Measurements from ENCODE around the gene PPP1R10. TPM values are rescaled to one million over a fixed set of nuclear protein-coding genes. Genes with fewer than 3 reads are reported as not detected.

Gene PPP1R10
- polyA plus RNA-seq, 1 experiment, result 43.2 TPM

DNA sequence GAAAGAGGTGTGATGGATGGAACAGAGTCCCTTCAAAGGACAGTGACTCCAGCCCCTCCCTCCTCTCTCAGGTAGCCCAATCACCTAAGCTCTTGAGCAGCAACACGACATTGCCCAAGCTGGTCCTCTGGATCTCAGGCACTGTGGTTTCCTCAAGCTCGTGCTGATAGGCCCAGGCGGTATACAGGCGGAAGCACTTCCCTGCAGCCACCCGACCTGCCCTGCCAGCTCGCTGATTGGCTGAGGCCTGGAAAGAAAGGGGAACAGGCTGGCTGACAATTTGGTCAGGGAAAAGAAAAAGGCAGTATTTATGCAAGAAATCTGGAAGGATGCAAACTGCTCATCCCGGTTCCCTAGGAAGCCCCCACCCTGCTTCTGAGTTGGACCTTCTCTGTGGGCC is 39.5 kb upstream of the PPP1R10 start:
- Histone ChIP-seq H3K27ac (ENCODE audit: low read depth, low read length) (peak overlapping the region; percentile 21), H3K4me3 (ENCODE audit: low read depth, low read length) (no peak overlapping the region), H3K27me3 (ENCODE audit: control insufficient read depth, insufficient read depth, low read length) (no peaks in the 10 kb centered on the region), H3K9me3 (ENCODE audit: control insufficient read depth, insufficient read depth, low read length) (no peaks in the 10 kb centered on the region)
- CTCF ChIA-PET, result interaction anchor here (1.2 kb wide), 1 partner anchor 16 kb away, joined by 4 read pairs; the partner anchor contains the start of gene DHX16
- TF ChIP-seq, protein P1, sequence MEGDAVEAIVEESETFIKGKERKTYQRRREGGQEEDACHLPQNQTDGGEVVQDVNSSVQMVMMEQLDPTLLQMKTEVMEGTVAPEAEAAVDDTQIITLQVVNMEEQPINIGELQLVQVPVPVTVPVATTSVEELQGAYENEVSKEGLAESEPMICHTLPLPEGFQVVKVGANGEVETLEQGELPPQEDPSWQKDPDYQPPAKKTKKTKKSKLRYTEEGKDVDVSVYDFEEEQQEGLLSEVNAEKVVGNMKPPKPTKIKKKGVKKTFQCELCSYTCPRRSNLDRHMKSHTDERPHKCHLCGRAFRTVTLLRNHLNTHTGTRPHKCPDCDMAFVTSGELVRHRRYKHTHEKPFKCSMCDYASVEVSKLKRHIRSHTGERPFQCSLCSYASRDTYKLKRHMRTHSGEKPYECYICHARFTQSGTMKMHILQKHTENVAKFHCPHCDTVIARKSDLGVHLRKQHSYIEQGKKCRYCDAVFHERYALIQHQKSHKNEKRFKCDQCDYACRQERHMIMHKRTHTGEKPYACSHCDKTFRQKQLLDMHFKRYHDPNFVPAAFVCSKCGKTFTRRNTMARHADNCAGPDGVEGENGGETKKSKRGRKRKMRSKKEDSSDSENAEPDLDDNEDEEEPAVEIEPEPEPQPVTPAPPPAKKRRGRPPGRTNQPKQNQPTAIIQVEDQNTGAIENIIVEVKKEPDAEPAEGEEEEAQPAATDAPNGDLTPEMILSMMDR (IDR thresholded peaks at IDR 0.05; ENCODE audit: low read depth, low read length), result no peak
- POLR2A ChIA-PET, result no interaction called here
- DNase-seq (ENCODE audit: low read depth, low spot score), result no peak

DNA sequence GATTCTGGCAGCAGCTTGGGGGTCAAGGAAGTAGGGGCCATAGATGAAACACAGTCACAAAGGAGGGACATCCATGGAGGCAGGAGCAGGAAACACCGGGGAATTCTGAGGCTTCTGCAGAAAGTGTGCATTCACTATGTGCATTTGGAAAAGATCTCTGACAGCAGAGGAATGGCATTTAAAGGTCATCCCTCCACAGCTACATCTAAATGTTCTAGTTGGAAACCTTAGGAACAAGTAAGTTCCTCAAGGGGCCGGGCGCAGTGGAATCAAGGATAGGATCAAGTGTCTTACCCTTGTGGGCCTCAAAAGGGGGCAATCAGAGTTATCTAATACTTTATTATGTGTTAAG is 38.7 kb upstream of the PPP1R10 start:
- TF ChIP-seq, protein P1 (IDR thresholded peaks at IDR 0.05; ENCODE audit: low read depth, low read length), result no peak
- Histone ChIP-seq H3K27me3 (ENCODE audit: control insufficient read depth, insufficient read depth, low read length) (no peaks in the 10 kb centered on the region), H3K27ac (ENCODE audit: low read depth, low read length) (peak overlapping the region; percentile 21), H3K4me3 (ENCODE audit: low read depth, low read length) (no peak overlapping the region), H3K9me3 (ENCODE audit: control insufficient read depth, insufficient read depth, low read length) (no peaks in the 10 kb centered on the region)
- ChIA-PET CTCF (interaction anchor here (1.2 kb wide), 1 partner anchor 17 kb away, joined by 4 read pairs; the partner anchor contains the start of gene DHX16), POLR2A (no interaction called here)
- no peak for DNase-seq (ENCODE audit: low read depth, low spot score)

DNA sequence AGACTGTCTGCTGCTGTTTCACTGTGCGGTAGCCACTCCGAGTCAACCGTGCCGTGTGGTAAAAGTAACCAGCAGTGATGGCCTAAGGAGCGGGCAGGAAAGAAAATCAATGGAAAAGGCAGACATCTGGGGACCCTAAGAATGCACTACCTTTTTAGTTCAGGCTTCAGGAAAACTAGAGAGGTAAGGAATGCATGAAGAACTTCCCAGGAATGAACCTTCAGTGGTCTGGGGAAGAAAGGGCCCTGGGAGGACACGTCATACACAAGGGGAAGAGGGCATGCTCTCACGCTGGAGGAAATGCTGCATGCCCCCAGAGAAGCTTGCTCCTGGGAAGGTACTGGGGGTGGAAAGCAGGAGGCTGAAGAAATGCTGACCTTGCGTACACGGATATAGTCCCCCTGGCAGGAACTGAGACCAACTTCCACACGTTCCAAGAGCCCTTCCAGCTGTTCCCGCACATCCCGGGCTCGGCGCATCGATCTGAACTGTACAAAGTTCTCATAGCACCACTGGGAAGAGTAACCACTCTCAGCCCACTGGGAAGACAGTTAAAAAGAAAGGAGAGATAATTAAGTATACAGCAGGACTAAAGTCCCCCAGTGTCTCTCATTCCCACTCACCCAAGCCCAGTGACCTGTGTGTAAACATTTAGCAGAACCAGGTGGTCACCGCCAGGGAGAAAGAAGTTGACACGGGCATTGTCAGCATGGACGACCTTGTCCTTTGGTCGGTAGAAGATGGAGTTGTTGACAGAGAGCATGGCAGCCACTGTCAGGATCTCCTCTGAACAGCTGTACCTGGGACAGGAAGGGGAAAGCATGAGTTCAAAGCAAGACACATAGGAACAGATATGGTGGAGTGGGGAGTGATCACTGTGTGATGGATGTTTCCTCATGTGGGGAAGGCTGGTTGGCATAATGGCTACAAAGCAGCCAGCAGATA is 38.0 kb upstream of the PPP1R10 start:
- ChIA-PET POLR2A (no interaction called here), CTCF (interaction anchor here (0.5 to 1.2 kb wide), 2 partner anchors 17 to 686 kb away, joined by 3 to 4 read pairs; partner anchors contain the start of gene DHX16)
- H3K27ac ChIP-seq (ENCODE audit: low read depth, low read length), result no peak overlapping the region
- no peaks in the 10 kb centered on the region for H3K9me3 ChIP-seq (ENCODE audit: control insufficient read depth, insufficient read depth, low read length)
- no peak overlapping the region for H3K4me3 ChIP-seq (ENCODE audit: low read depth, low read length)
- TF ChIP-seq, protein P1 (IDR thresholded peaks at IDR 0.05; ENCODE audit: low read depth, low read length), result no peak
- H3K27me3 ChIP-seq (ENCODE audit: control insufficient read depth, insufficient read depth, low read length), result no peaks in the 10 kb centered on the region
- no peak for DNase-seq (ENCODE audit: low read depth, low spot score)

DNA sequence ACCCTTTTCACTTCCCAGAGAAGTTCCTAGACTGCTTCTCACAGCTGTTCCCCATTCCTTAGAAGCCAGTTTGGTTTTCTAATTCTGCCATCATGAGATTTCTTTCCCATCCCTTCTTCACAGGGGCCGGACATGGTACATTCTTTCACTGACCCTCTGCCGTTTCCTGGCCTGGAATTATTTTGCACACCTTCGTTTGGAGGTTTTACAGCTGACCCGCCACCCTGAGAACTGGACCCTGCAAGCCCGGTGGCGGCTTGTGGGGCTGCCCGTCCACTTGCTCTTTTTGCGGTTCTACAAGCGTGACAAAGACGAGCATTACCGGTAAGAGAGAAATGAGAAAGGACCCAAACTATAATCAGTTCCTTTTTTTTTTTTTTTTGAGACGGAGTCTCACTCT is 34.1 kb upstream of the PPP1R10 start:
- Histone ChIP-seq H3K27me3 (ENCODE audit: control insufficient read depth, insufficient read depth, low read length) (no peaks in the 10 kb centered on the region), H3K9me3 (ENCODE audit: control insufficient read depth, insufficient read depth, low read length) (no peaks in the 10 kb centered on the region; the same call in 1 of the 2 replicates), H3K4me3 (ENCODE audit: low read depth, low read length) (no peak overlapping the region), H3K27ac (ENCODE audit: low read depth, low read length) (no peak overlapping the region)
- ChIA-PET POLR2A (interaction anchor here (0.6 to 1.0 kb wide), 2 partner anchors 10 to 22 kb away, joined by 3 to 5 read pairs; no protein-coding TSS in a partner anchor), CTCF (interaction anchor here (0.7 to 0.9 kb wide), 2 partner anchors 9 to 21 kb away, joined by 3 to 4 read pairs; partner anchors contain the start of gene DHX16)
- TF ChIP-seq, protein P1 (IDR thresholded peaks at IDR 0.05; ENCODE audit: low read depth, low read length), result no peak
- DNase-seq (ENCODE audit: low read depth, low spot score), result no peak
